ENCODE results near the gene FRA10AC1.

The FRA10AC1 gene

GRCh38 chr10:93716766-93717165 is 14.4 kb upstream of the FRA10AC1 start:
- H3K27me3 ChIP-seq (ENCODE audit: insufficient read depth, insufficient read length): no peaks in the 10 kb centered on the region
- no peak for DNase-seq (ENCODE audit: low read depth, low spot score)
- no peaks in the 10 kb centered on the region for H3K9me3 ChIP-seq (ENCODE audit: insufficient read depth, low read length)
- H3K4me3 ChIP-seq (ENCODE audit: insufficient read length, low read depth): no peak overlapping the region
- no peaks in the 10 kb centered on the region for H3K4me1 ChIP-seq (ENCODE audit: insufficient read depth, insufficient read length)
- no peak overlapping the region for H3K9ac ChIP-seq (ENCODE audit: insufficient read length, low read depth)
- H3K36me3 ChIP-seq (ENCODE audit: insufficient read depth, insufficient read length, low read length): no peaks in the 10 kb centered on the region
- TF ChIP-seq YY1 (IDR thresholded peaks at IDR 0.05; ENCODE audit: insufficient read depth, insufficient read length) (no peak), SUZ12 (IDR thresholded peaks at IDR 0.05; ENCODE audit: extremely low read depth, insufficient read depth, insufficient read length) (no peak), ZNF274 (IDR thresholded peaks at IDR 0.05; ENCODE audit: low read depth, low read length) (no peak)

GRCh38 chr10:93715345-93715744 is 13.0 kb upstream of the FRA10AC1 start:
- Histone ChIP-seq H3K27me3 (ENCODE audit: insufficient read depth, insufficient read length) (no peaks in the 10 kb centered on the region), H3K4me3 (ENCODE audit: insufficient read length, low read depth) (no peak overlapping the region), H3K9ac (ENCODE audit: insufficient read length, low read depth) (no peak overlapping the region), H3K9me3 (ENCODE audit: insufficient read depth, low read length) (no peaks in the 10 kb centered on the region), H3K4me1 (ENCODE audit: insufficient read depth, insufficient read length) (no peaks in the 10 kb centered on the region), H3K36me3 (ENCODE audit: insufficient read depth, insufficient read length, low read length) (no peaks in the 10 kb centered on the region)
- no peak for DNase-seq (ENCODE audit: low read depth, low spot score)
- TF ChIP-seq ZNF274 (IDR thresholded peaks at IDR 0.05; ENCODE audit: low read depth, low read length) (no peak), SUZ12 (IDR thresholded peaks at IDR 0.05; ENCODE audit: extremely low read depth, insufficient read depth, insufficient read length) (no peak), YY1 (IDR thresholded peaks at IDR 0.05; ENCODE audit: insufficient read depth, insufficient read length) (no peak)

DNA sequence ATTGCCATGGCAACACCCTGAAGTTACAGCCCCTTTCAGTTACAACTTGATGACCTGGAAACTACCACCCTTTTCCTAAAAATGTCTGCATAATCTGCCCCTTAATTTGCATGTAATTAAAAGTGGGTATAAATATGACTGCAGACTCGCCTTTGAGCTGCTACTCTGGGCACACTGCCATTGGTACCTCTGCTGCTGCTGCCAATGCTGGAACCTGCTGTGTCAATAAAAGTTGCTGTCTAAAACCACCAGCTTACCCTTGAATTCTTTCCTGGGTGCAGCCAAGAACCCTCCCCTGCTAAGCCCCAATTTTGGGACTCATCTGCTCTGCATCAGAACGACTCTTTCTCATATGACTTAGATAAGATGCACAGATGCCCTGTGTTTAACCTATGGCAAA is 10.2 kb upstream of the FRA10AC1 start:
- Histone ChIP-seq H3K27me3 (ENCODE audit: insufficient read depth, insufficient read length) (no peaks in the 10 kb centered on the region), H3K4me3 (ENCODE audit: insufficient read length, low read depth) (no peak overlapping the region), H3K36me3 (ENCODE audit: insufficient read depth, insufficient read length, low read length) (no peaks in the 10 kb centered on the region), H3K9ac (ENCODE audit: insufficient read length, low read depth) (no peak overlapping the region), H3K4me1 (ENCODE audit: insufficient read depth, insufficient read length) (no peaks in the 10 kb centered on the region), H3K9me3 (ENCODE audit: insufficient read depth, low read length) (no peaks in the 10 kb centered on the region)
- TF ChIP-seq YY1 (IDR thresholded peaks at IDR 0.05; ENCODE audit: insufficient read depth, insufficient read length): no peak
- no peak for TF ChIP-seq ZNF274 (IDR thresholded peaks at IDR 0.05; ENCODE audit: low read depth, low read length)
- no peak for DNase-seq (ENCODE audit: low read depth, low spot score)

- Histone ChIP-seq H3K9ac (ENCODE audit: insufficient read length, low read depth) (no peak overlapping the region), H3K36me3 (ENCODE audit: insufficient read depth, insufficient read length, low read length) (no peaks in the 10 kb centered on the region), H3K9me3 (ENCODE audit: insufficient read depth, low read length) (no peaks in the 10 kb centered on the region), H3K4me3 (ENCODE audit: insufficient read length, low read depth) (no peak overlapping the region), H3K27me3 (ENCODE audit: insufficient read depth, insufficient read length) (no peaks in the 10 kb centered on the region), H3K4me1 (ENCODE audit: insufficient read depth, insufficient read length) (no peaks in the 10 kb centered on the region)
- TF ChIP-seq YY1 (IDR thresholded peaks at IDR 0.05; ENCODE audit: insufficient read depth, insufficient read length) (no peak), SUZ12 (IDR thresholded peaks at IDR 0.05; ENCODE audit: extremely low read depth, insufficient read depth, insufficient read length) (no peak), ZNF274 (IDR thresholded peaks at IDR 0.05; ENCODE audit: low read depth, low read length) (no peak)
- DNase-seq (ENCODE audit: low read depth, low spot score): no peak
Observed at GRCh38 chr10:93711891-93712290, 9.5 kb upstream of the FRA10AC1 start.

GRCh38 chr10:93710333-93710909 is 8.0 kb upstream of the FRA10AC1 start:
- DNase-seq (ENCODE audit: low read depth, low spot score): no peak
- TF ChIP-seq ZNF274 (IDR thresholded peaks at IDR 0.05; ENCODE audit: low read depth, low read length) (no peak), SUZ12 (IDR thresholded peaks at IDR 0.05; ENCODE audit: extremely low read depth, insufficient read depth, insufficient read length) (no peak), YY1 (IDR thresholded peaks at IDR 0.05; ENCODE audit: insufficient read depth, insufficient read length) (no peak)
- no peaks in the 10 kb centered on the region for H3K27me3 ChIP-seq (ENCODE audit: insufficient read depth, insufficient read length)
- H3K9ac ChIP-seq (ENCODE audit: insufficient read length, low read depth): no peak overlapping the region
- H3K4me3 ChIP-seq (ENCODE audit: insufficient read length, low read depth): no peak overlapping the region
- H3K4me1 ChIP-seq (ENCODE audit: insufficient read depth, insufficient read length): no peaks in the 10 kb centered on the region
- no peaks in the 10 kb centered on the region for H3K9me3 ChIP-seq (ENCODE audit: insufficient read depth, low read length)
- no peaks in the 10 kb centered on the region for H3K36me3 ChIP-seq (ENCODE audit: insufficient read depth, insufficient read length, low read length)

GRCh38 chr10:93707623-93708022 is 5.2 kb upstream of the FRA10AC1 start:
- Histone ChIP-seq H3K4me3 (ENCODE audit: insufficient read length, low read depth) (no peak overlapping the region), H3K27me3 (ENCODE audit: insufficient read depth, insufficient read length) (peaks cover 12% of the 10 kb centered on the region), H3K36me3 (ENCODE audit: insufficient read depth, insufficient read length, low read length) (no peaks in the 10 kb centered on the region), H3K9me3 (ENCODE audit: insufficient read depth, low read length) (no peaks in the 10 kb centered on the region), H3K9ac (ENCODE audit: insufficient read length, low read depth) (no peak overlapping the region), H3K4me1 (ENCODE audit: insufficient read depth, insufficient read length) (no peaks in the 10 kb centered on the region)
- no peak for TF ChIP-seq SUZ12 (IDR thresholded peaks at IDR 0.05; ENCODE audit: extremely low read depth, insufficient read depth, insufficient read length)
- DNase-seq (ENCODE audit: low read depth, low spot score): no peak

DNA sequence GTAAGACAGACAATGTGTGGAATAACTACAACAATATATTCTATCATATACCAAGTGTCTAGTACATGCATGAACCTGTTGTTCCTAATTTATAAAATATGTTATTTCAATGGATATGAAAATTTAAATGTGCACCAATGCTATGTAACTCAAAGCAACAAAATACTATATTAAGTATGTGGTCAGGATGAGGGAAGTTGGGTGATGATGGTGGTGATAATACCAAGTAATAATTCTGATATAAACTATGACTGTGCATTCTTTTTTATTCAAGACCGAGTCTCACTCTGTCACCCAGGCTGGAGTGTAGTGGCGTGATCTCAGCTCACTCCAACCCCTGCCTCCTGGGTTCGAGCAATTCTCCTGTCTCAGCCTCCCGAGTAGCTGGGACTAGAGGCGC is 2.1 kb upstream of the FRA10AC1 start:
- no peak overlapping the region for H3K4me3 ChIP-seq (ENCODE audit: insufficient read length, low read depth)
- H3K9me3 ChIP-seq (ENCODE audit: insufficient read depth, low read length): no peaks in the 10 kb centered on the region
- no peaks in the 10 kb centered on the region for H3K4me1 ChIP-seq (ENCODE audit: insufficient read depth, insufficient read length)
- TF ChIP-seq ZNF274 (IDR thresholded peaks at IDR 0.05; ENCODE audit: low read depth, low read length) (no peak), SUZ12 (IDR thresholded peaks at IDR 0.05; ENCODE audit: extremely low read depth, insufficient read depth, insufficient read length) (no peak), YY1 (IDR thresholded peaks at IDR 0.05; ENCODE audit: insufficient read depth, insufficient read length) (no peak)
- peaks cover 12% of the 10 kb centered on the region for H3K27me3 ChIP-seq (ENCODE audit: insufficient read depth, insufficient read length)
- no peak for DNase-seq (ENCODE audit: low read depth, low spot score)
- no peak overlapping the region for H3K9ac ChIP-seq (ENCODE audit: insufficient read length, low read depth)
- peaks cover 1% of the 10 kb centered on the region for H3K36me3 ChIP-seq (ENCODE audit: insufficient read depth, insufficient read length, low read length)

DNA sequence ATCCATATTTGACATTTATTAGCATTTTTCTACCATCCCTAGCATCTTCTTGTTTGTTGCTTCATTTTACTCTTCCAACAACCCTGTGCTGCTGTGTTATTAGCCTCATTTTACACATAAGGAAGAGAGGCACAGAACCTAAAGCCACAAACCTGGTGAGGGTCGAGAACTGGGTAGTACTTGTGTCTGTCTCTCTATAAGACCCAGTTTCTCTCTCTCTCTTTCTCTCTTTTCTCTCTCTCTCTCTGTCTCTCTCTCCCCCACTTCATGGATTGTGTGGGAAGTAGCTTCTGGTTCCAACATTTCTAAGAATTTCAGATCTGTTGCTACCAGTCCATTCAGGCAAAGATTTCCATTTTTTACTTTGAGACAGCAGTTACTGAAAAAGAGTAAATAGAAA is 1.4 kb upstream of the FRA10AC1 start:
- Histone ChIP-seq H3K4me3 (ENCODE audit: insufficient read length, low read depth) (no peak overlapping the region), H3K9me3 (ENCODE audit: insufficient read depth, low read length) (no peaks in the 10 kb centered on the region), H3K9ac (ENCODE audit: insufficient read length, low read depth) (no peak overlapping the region), H3K4me1 (ENCODE audit: insufficient read depth, insufficient read length) (no peaks in the 10 kb centered on the region), H3K27me3 (ENCODE audit: insufficient read depth, insufficient read length) (peaks cover 12% of the 10 kb centered on the region), H3K36me3 (ENCODE audit: insufficient read depth, insufficient read length, low read length) (peaks cover 7% of the 10 kb centered on the region)
- no peak for DNase-seq (ENCODE audit: low read depth, low spot score)
- no peak for TF ChIP-seq SUZ12 (IDR thresholded peaks at IDR 0.05; ENCODE audit: extremely low read depth, insufficient read depth, insufficient read length)
- TF ChIP-seq ZNF274 (IDR thresholded peaks at IDR 0.05; ENCODE audit: low read depth, low read length): no peak
- no peak for TF ChIP-seq YY1 (IDR thresholded peaks at IDR 0.05; ENCODE audit: insufficient read depth, insufficient read length)

All from NT2/D1 (cell line).